ENCODE measurements around the gene ARID1B. TPM values are rescaled to one million over a fixed set of nuclear protein-coding genes. Genes with fewer than 3 reads are reported as not detected.

The ARID1B gene
- total RNA-seq, 1 experiment from 2014 or later = 13.9 TPM

GRCh38 chr6:157063923-157064322 is 286.7 kb downstream of the ARID1B start:
- DNase-seq (ENCODE audit: low read depth in 1 of 2, low spot score in 2 of 2) = no peak
- Histone ChIP-seq H3K27me3 (replicated peaks) (no peaks in the 10 kb centered on the region), H3K4me3 (no peak overlapping the region)

GRCh38 chr6:157064502-157064901 is 287.3 kb downstream of the ARID1B start:
- no peak overlapping the region for H3K4me3 ChIP-seq
- 0 out of 2 replicates have a peak, but pooled peaks cover 4% of the 10 kb centered on the region for H3K4me1 ChIP-seq (replicated peaks)
- no peak overlapping the region for H3K27ac ChIP-seq
- H3K36me3 ChIP-seq = no peaks in the 10 kb centered on the region; the same call in 1 of the 2 replicates
- H3K27me3 ChIP-seq (replicated peaks) = no peaks in the 10 kb centered on the region
- no peak for DNase-seq (ENCODE audit: low read depth in 1 of 2, low spot score in 2 of 2)
- no peaks in the 10 kb centered on the region for H3K9me3 ChIP-seq (replicated peaks)

More at GRCh38 chr6:157063923-157064322, 286.7 kb downstream of the ARID1B start:
- no peak overlapping the region for H3K27ac ChIP-seq
- H3K4me1 ChIP-seq (replicated peaks) = 0 out of 2 replicates have a peak, but pooled peaks cover 4% of the 10 kb centered on the region
- no peaks in the 10 kb centered on the region; the same call in 1 of the 2 replicates for H3K36me3 ChIP-seq
- H3K9me3 ChIP-seq (replicated peaks) = no peaks in the 10 kb centered on the region

GRCh38 chr6:157065366-157065765 is 288.2 kb downstream of the ARID1B start:
- H3K9me3 ChIP-seq (replicated peaks) = no peaks in the 10 kb centered on the region
- no peak overlapping the region for H3K4me3 ChIP-seq
- no peak for DNase-seq (ENCODE audit: low read depth in 1 of 2, low spot score in 2 of 2)
- H3K36me3 ChIP-seq = no peaks in the 10 kb centered on the region; the same call in 1 of the 2 replicates
- H3K4me1 ChIP-seq (replicated peaks) = peaks cover 5% of the 10 kb centered on the region
- H3K27me3 ChIP-seq (replicated peaks) = no peaks in the 10 kb centered on the region
- no peak overlapping the region for H3K27ac ChIP-seq

GRCh38 chr6:157066781-157067491 is 289.8 kb downstream of the ARID1B start:
- Histone ChIP-seq H3K4me3 (no peak overlapping the region), H3K4me1 (replicated peaks) (peaks cover 12% of the 10 kb centered on the region), H3K36me3 (no peaks in the 10 kb centered on the region; the same call in 1 of the 2 replicates), H3K27ac (no peak overlapping the region), H3K27me3 (replicated peaks) (no peaks in the 10 kb centered on the region), H3K9me3 (replicated peaks) (no peaks in the 10 kb centered on the region)
- DNase-seq (ENCODE audit: low read depth in 1 of 2, low spot score in 2 of 2) = no peak

GRCh38 chr6:157067507-157067906 is 290.3 kb downstream of the ARID1B start:
- no peak for DNase-seq (ENCODE audit: low read depth in 1 of 2, low spot score in 2 of 2)
- no peaks in the 10 kb centered on the region for H3K9me3 ChIP-seq (replicated peaks)
- no peaks in the 10 kb centered on the region; the same call in 1 of the 2 replicates for H3K36me3 ChIP-seq
- H3K4me1 ChIP-seq (replicated peaks) = peaks cover 12% of the 10 kb centered on the region
- H3K27ac ChIP-seq = no peak overlapping the region
- no peaks in the 10 kb centered on the region for H3K27me3 ChIP-seq (replicated peaks)
- H3K4me3 ChIP-seq = no peak overlapping the region

- Histone ChIP-seq H3K9me3 (replicated peaks) (no peaks in the 10 kb centered on the region), H3K4me1 (replicated peaks) (peaks cover 12% of the 10 kb centered on the region), H3K27ac (no peak overlapping the region), H3K27me3 (replicated peaks) (no peaks in the 10 kb centered on the region), H3K4me3 (no peak overlapping the region), H3K36me3 (no peaks in the 10 kb centered on the region; the same call in 1 of the 2 replicates)
- DNase-seq (ENCODE audit: low read depth in 1 of 2, low spot score in 2 of 2) = no peak
Measured at GRCh38 chr6:157068691-157069324, 291.6 kb downstream of the ARID1B start.

- Histone ChIP-seq H3K36me3 (no peaks in the 10 kb centered on the region; the same call in 1 of the 2 replicates), H3K27me3 (replicated peaks) (no peaks in the 10 kb centered on the region), H3K4me3 (no peak overlapping the region), H3K27ac (no peak overlapping the region), H3K9me3 (replicated peaks) (no peaks in the 10 kb centered on the region), H3K4me1 (replicated peaks) (peaks cover 12% of the 10 kb centered on the region)
- DNase-seq (ENCODE audit: low read depth in 1 of 2, low spot score in 2 of 2) = no peak
Measured at GRCh38 chr6:157069585-157069984, 292.4 kb downstream of the ARID1B start.

- Histone ChIP-seq H3K4me3 (no peak overlapping the region), H3K4me1 (replicated peaks) (peaks cover 15% of the 10 kb centered on the region), H3K27ac (no peak overlapping the region), H3K36me3 (no peaks in the 10 kb centered on the region; the same call in 1 of the 2 replicates), H3K27me3 (replicated peaks) (no peaks in the 10 kb centered on the region), H3K9me3 (replicated peaks) (no peaks in the 10 kb centered on the region)
- DNase-seq (ENCODE audit: low read depth in 1 of 2, low spot score in 2 of 2) = no peak
Measured at GRCh38 chr6:157070403-157071107, 293.4 kb downstream of the ARID1B start.

- no peaks in the 10 kb centered on the region for H3K27me3 ChIP-seq (replicated peaks)
- no peak for DNase-seq (ENCODE audit: low read depth in 1 of 2, low spot score in 2 of 2)
- no peaks in the 10 kb centered on the region for H3K36me3 ChIP-seq
- H3K4me3 ChIP-seq = no peak overlapping the region
- peaks cover 24% of the 10 kb centered on the region for H3K4me1 ChIP-seq (replicated peaks)
- H3K27ac ChIP-seq = no peak overlapping the region
- no peaks in the 10 kb centered on the region for H3K9me3 ChIP-seq (replicated peaks)
Measured at GRCh38 chr6:157072128-157072527, 294.9 kb downstream of the ARID1B start.

GRCh38 chr6:157073596-157073995 is 296.4 kb downstream of the ARID1B start:
- H3K27me3 ChIP-seq (replicated peaks) = no peaks in the 10 kb centered on the region
- H3K9me3 ChIP-seq (replicated peaks) = no peaks in the 10 kb centered on the region
- no peak for DNase-seq (ENCODE audit: low read depth in 1 of 2, low spot score in 2 of 2)
- H3K4me1 ChIP-seq (replicated peaks) = peaks cover 23% of the 10 kb centered on the region
- H3K27ac ChIP-seq = no peak overlapping the region
- no peak overlapping the region for H3K4me3 ChIP-seq
- H3K36me3 ChIP-seq = no peaks in the 10 kb centered on the region

GRCh38 chr6:157074969-157075368 is 297.8 kb downstream of the ARID1B start:
- DNase-seq (ENCODE audit: low read depth in 1 of 2, low spot score in 2 of 2) = no peak
- no peaks in the 10 kb centered on the region for H3K36me3 ChIP-seq
- no peak overlapping the region for H3K4me3 ChIP-seq
- H3K9me3 ChIP-seq (replicated peaks) = no peaks in the 10 kb centered on the region
- no peaks in the 10 kb centered on the region for H3K27me3 ChIP-seq (replicated peaks)
- no peak overlapping the region for H3K27ac ChIP-seq
- peaks cover 20% of the 10 kb centered on the region for H3K4me1 ChIP-seq (replicated peaks)

- DNase-seq (ENCODE audit: low read depth in 1 of 2, low spot score in 2 of 2) = no peak
- no peaks in the 10 kb centered on the region for H3K36me3 ChIP-seq
- H3K4me3 ChIP-seq = no peak overlapping the region
- no peaks in the 10 kb centered on the region for H3K9me3 ChIP-seq (replicated peaks)
- H3K4me1 ChIP-seq (replicated peaks) = peaks cover 15% of the 10 kb centered on the region
- no peak overlapping the region for H3K27ac ChIP-seq
- H3K27me3 ChIP-seq (replicated peaks) = no peaks in the 10 kb centered on the region
Measured at GRCh38 chr6:157075549-157076450, 298.6 kb downstream of the ARID1B start.

- no peak for DNase-seq (ENCODE audit: low read depth in 1 of 2, low spot score in 2 of 2)
- H3K27me3 ChIP-seq (replicated peaks) = no peaks in the 10 kb centered on the region
- H3K4me1 ChIP-seq (replicated peaks) = peaks cover 12% of the 10 kb centered on the region
- H3K4me3 ChIP-seq = no peak overlapping the region
- no peaks in the 10 kb centered on the region for H3K9me3 ChIP-seq (replicated peaks)
- H3K27ac ChIP-seq = no peak overlapping the region
- H3K36me3 ChIP-seq = no peaks in the 10 kb centered on the region
Measured at GRCh38 chr6:157076451-157076822, 299.3 kb downstream of the ARID1B start.
